ENCODE data around the gene PHKB. TPM values are rescaled to one million over a fixed set of nuclear protein-coding genes. Genes with fewer than 3 reads are reported as not detected.

Gene PHKB
- total and polyA plus RNA-seq, 2 donors (not counting 3 experiments of a cell fraction or from before 2014, with no cell fraction given) = 30.1 to 61.0 TPM

- POLR2A ChIA-PET = no interaction called here
- intact Hi-C loops (cut with micrococcal nuclease) = no loop called here
- Histone ChIP-seq H3K27me3 (ENCODE audit: control insufficient read depth in 2 of 2, insufficient read depth in 2 of 2, low read length in 2 of 2) (no peaks in the 10 kb centered on the region), H3K27ac (ENCODE audit: insufficient read depth, low read depth, low read length) (no peak overlapping the region), H3K4me3 (replicated peaks in 1 of 3; ENCODE audit: insufficient read depth in 1 of 3, low read depth in 1 of 3, low read length in 3 of 3) (no peak overlapping the region), H4K20me1 (replicated peaks; ENCODE audit: control insufficient read depth, extremely low read depth, insufficient read depth, low read length) (peaks cover 3% of the 10 kb centered on the region), H3K4me1 (ENCODE audit: control insufficient read depth, extremely low read depth, insufficient read depth, low read length) (peaks cover 10% of the 10 kb centered on the region), H2AFZ (ENCODE audit: low read depth, low read length) (no peak overlapping the region), H3K4me2 (ENCODE audit: insufficient read depth, low read length) (peak overlapping the region; percentile 65), H3K79me2 (ENCODE audit: control insufficient read depth, insufficient read depth, low read length) (peaks cover 2% of the 10 kb centered on the region), H3K9me1 (replicated peaks; ENCODE audit: control insufficient read depth, extremely low read depth, insufficient read depth, low read length) (no peaks in the 10 kb centered on the region), H3K9me3 (replicated peaks; ENCODE audit: control insufficient read depth, insufficient read depth, low read length) (no peaks in the 10 kb centered on the region), H3K9ac (replicated peaks; ENCODE audit: extremely low read depth, insufficient read depth, low read length) (no peak overlapping the region), H3K36me3 (ENCODE audit: control insufficient read depth in 2 of 2, extremely low read depth in 1 of 2, insufficient read depth in 2 of 2, low read length in 2 of 2) (no peaks in the 10 kb centered on the region)
- FAIRE-seq (peak; percentile 61), DNase-seq (ENCODE audit: low read depth, low spot score) (peak; percentile 30)
- dilution Hi-C loops (cut with MboI; ENCODE audit: extremely low pct_ligation_motif_present, low sequenced_read_pairs) = no loop called here
- no peak for TF ChIP-seq POLR2AphosphoS5 (IDR thresholded peaks at IDR 0.05; ENCODE audit: insufficient read depth, low read depth, low read length)
- TF ChIP-seq GATA2 (IDR thresholded peaks at IDR 0.05; ENCODE audit: insufficient read depth, insufficient read length, low read depth, low read length) = no peak
- TF ChIP-seq MYC (IDR thresholded peaks at IDR 0.05; ENCODE audit: low read depth, low read length) = no peak
- TF ChIP-seq POLR2A (IDR thresholded peaks at IDR 0.05; ENCODE audit: low read depth, low read length) = no peak
- TF ChIP-seq FOS (IDR thresholded peaks at IDR 0.05; ENCODE audit: borderline replicate concordance, insufficient read depth, low read length) = peak; percentile 26
- TF ChIP-seq JUN (IDR thresholded peaks at IDR 0.05; ENCODE audit: borderline replicate concordance, insufficient read depth, insufficient read length, low read depth) = peak; percentile 52
- TF ChIP-seq EZH2 (IDR thresholded peaks at IDR 0.05; ENCODE audit: borderline replicate concordance, low read depth, low read length, severe bottlenecking) = no peak
- TF ChIP-seq MAX (IDR thresholded peaks at IDR 0.05; ENCODE audit: insufficient read depth, insufficient read length) = no peak
- TF ChIP-seq CTCF (IDR thresholded peaks at IDR 0.05; ENCODE audit: extremely low read depth in 1 of 2, insufficient read depth in 1 of 2, low read depth in 1 of 2, low read length in 2 of 2) = no peak
- BruUV-seq (replicated peaks) = no TSS peak
- CTCF ChIA-PET = interaction anchor here (0.6 kb wide), 1 partner anchor 10 kb away, joined by 3 read pairs; no protein-coding TSS in a partner anchor
Measured at GRCh38 chr16:47565454-47565853, 104.3 kb downstream of the PHKB start.

All from endothelial cell of umbilical vein (primary cell).